ENCODE data around the gene SPSB3.
"Not testable (repeated sequence)": the region's sequence is repeated elsewhere in the genome, so short reads cannot be mapped to it uniquely, and the experiment has no call there.

The SPSB3 gene

GRCh38 chr16:1807626-1808025 is 25.3 kb upstream of the SPSB3 start:
- Histone ChIP-seq H3K23ac (ENCODE audit: low read length) (no peak overlapping the region), H3K79me2 (ENCODE audit: control insufficient read depth, insufficient read depth, low read length, poor library complexity) (no peaks in the 10 kb centered on the region), H2AK5ac (ENCODE audit: low read length) (no peak overlapping the region), H2BK12ac (ENCODE audit: low read length) (no peak overlapping the region), H3K36me3 (ENCODE audit: control insufficient read depth in 1 of 2, insufficient read depth in 2 of 2, low read length in 2 of 2) (peaks cover 22 to 29% of the 10 kb centered on the region in 2 experiments), H3K4me2 (ENCODE audit: low read length) (no peak overlapping the region), H2BK120ac (ENCODE audit: insufficient read depth, low read length, poor library complexity) (no peak overlapping the region), H2AFZ (ENCODE audit: insufficient read depth, low read length, poor library complexity) (no peak overlapping the region), H4K8ac (ENCODE audit: low read depth, low read length) (no peak overlapping the region), H3K27me3 (ENCODE audit: insufficient read depth, low read length) (no peaks in the 10 kb centered on the region), H3K27ac (ENCODE audit: low read depth, low read length) (no peak overlapping the region), H4K12ac (ENCODE audit: low read depth, low read length) (no peak overlapping the region), H3K79me1 (ENCODE audit: low read length) (no peaks in the 10 kb centered on the region), H3K9ac (ENCODE audit: low read length) (no peak overlapping the region), H3K14ac (ENCODE audit: low read length) (no peak overlapping the region), H2BK5ac (ENCODE audit: low read depth, low read length, poor library complexity) (no peak overlapping the region), H3K4ac (ENCODE audit: low read depth, low read length) (no peak overlapping the region), H3K18ac (ENCODE audit: low read length) (no peak overlapping the region), H3K9me3 (ENCODE audit: insufficient read depth, low read depth, low read length) (peaks cover 4% of the 10 kb centered on the region), H3K4me1 (ENCODE audit: control insufficient read depth in 1 of 2, insufficient read depth in 2 of 2, low read length in 2 of 2) (no peaks in the 10 kb centered on the region), H3K4me3 (ENCODE audit: low read depth, low read length) (no peak overlapping the region), H4K91ac (ENCODE audit: low read depth, low read length) (no peak overlapping the region)
- DNase-seq = no peak
- WGBS (ENCODE audit: extremely low coverage, insufficient coverage, insufficient read length) = no CpG with 5 or more reads among the region's 10 CpGs

- Histone ChIP-seq H3K79me1 (ENCODE audit: low read length) (no peaks in the 10 kb centered on the region), H2BK5ac (ENCODE audit: low read depth, low read length, poor library complexity) (no peak overlapping the region), H3K14ac (ENCODE audit: low read length) (no peak overlapping the region), H2BK12ac (ENCODE audit: low read length) (no peak overlapping the region), H4K91ac (ENCODE audit: low read depth, low read length) (no peak overlapping the region), H3K18ac (ENCODE audit: low read length) (no peak overlapping the region), H2BK120ac (ENCODE audit: insufficient read depth, low read length, poor library complexity) (no peak overlapping the region), H3K23ac (ENCODE audit: low read length) (no peak overlapping the region), H3K9me3 (ENCODE audit: insufficient read depth, low read depth, low read length) (peaks cover 11% of the 10 kb centered on the region), H3K27me3 (ENCODE audit: insufficient read depth, low read length) (no peaks in the 10 kb centered on the region), H3K27ac (ENCODE audit: low read depth, low read length) (no peak overlapping the region), H4K8ac (ENCODE audit: low read depth, low read length) (no peak overlapping the region), H3K9ac (ENCODE audit: low read length) (no peak overlapping the region), H3K79me2 (ENCODE audit: control insufficient read depth, insufficient read depth, low read length, poor library complexity) (no peaks in the 10 kb centered on the region), H2AK5ac (ENCODE audit: low read length) (no peak overlapping the region), H3K4me3 (ENCODE audit: low read depth, low read length) (peak overlapping the region; percentile 44), H3K4me1 (ENCODE audit: control insufficient read depth in 1 of 2, insufficient read depth in 2 of 2, low read length in 2 of 2) (no peaks in the 10 kb centered on the region), H3K4ac (ENCODE audit: low read depth, low read length) (no peak overlapping the region), H3K4me2 (ENCODE audit: low read length) (no peak overlapping the region), H2AFZ (ENCODE audit: insufficient read depth, low read length, poor library complexity) (no peak overlapping the region), H4K12ac (ENCODE audit: low read depth, low read length) (no peak overlapping the region), H3K36me3 (ENCODE audit: control insufficient read depth in 1 of 2, insufficient read depth in 2 of 2, low read length in 2 of 2) (peaks cover 0 to 5% of the 10 kb centered on the region in 2 experiments)
- DNase-seq = no peak
- WGBS (ENCODE audit: extremely low coverage, insufficient coverage, insufficient read length) = no CpG with 5 or more reads among the region's 10 CpGs
These were observed 18.3 kb upstream of the SPSB3 start for GRCh38 chr16:1800701-1801100.

- H2AFZ ChIP-seq (ENCODE audit: insufficient read depth, low read length, poor library complexity); H4K8ac ChIP-seq (ENCODE audit: low read depth, low read length); H3K14ac ChIP-seq (ENCODE audit: low read length); H3K36me3 ChIP-seq (ENCODE audit: control insufficient read depth in 1 of 2, insufficient read depth in 2 of 2, low read length in 2 of 2); H4K91ac ChIP-seq (ENCODE audit: low read depth, low read length); H3K23ac ChIP-seq (ENCODE audit: low read length); H2BK5ac ChIP-seq (ENCODE audit: low read depth, low read length, poor library complexity); DNase-seq; H3K4me1 ChIP-seq (ENCODE audit: control insufficient read depth in 1 of 2, insufficient read depth in 2 of 2, low read length in 2 of 2); H2BK12ac ChIP-seq (ENCODE audit: low read length); H2BK120ac ChIP-seq (ENCODE audit: insufficient read depth, low read length, poor library complexity); H3K27ac ChIP-seq (ENCODE audit: low read depth, low read length); H4K12ac ChIP-seq (ENCODE audit: low read depth, low read length); H3K4me3 ChIP-seq (ENCODE audit: low read depth, low read length); H3K79me2 ChIP-seq (ENCODE audit: control insufficient read depth, insufficient read depth, low read length, poor library complexity); H3K4me2 ChIP-seq (ENCODE audit: low read length); H3K27me3 ChIP-seq (ENCODE audit: insufficient read depth, low read length); H3K4ac ChIP-seq (ENCODE audit: low read depth, low read length); H3K79me1 ChIP-seq (ENCODE audit: low read length); H2AK5ac ChIP-seq (ENCODE audit: low read length); H3K9ac ChIP-seq (ENCODE audit: low read length); H3K18ac ChIP-seq (ENCODE audit: low read length): not testable (repeated sequence)
- no CpG with 5 or more reads among the region's 5 CpGs for WGBS (ENCODE audit: extremely low coverage, insufficient coverage, insufficient read length)
- H3K9me3 ChIP-seq (ENCODE audit: insufficient read depth, low read depth, low read length) = peaks cover 11% of the 10 kb centered on the region
These were observed 16.9 kb upstream of the SPSB3 start for GRCh38 chr16:1799263-1799662.

GRCh38 chr16:1794908-1795666 is 12.7 kb upstream of the SPSB3 start:
- H3K79me1 ChIP-seq (ENCODE audit: low read length) = no peaks in the 10 kb centered on the region
- H3K4me2 ChIP-seq (ENCODE audit: low read length) = no peak overlapping the region
- H3K27ac ChIP-seq (ENCODE audit: low read depth, low read length) = no peak overlapping the region
- no peaks in the 10 kb centered on the region for H3K4me1 ChIP-seq (ENCODE audit: control insufficient read depth in 1 of 2, insufficient read depth in 2 of 2, low read length in 2 of 2)
- peaks cover 18 to 23% of the 10 kb centered on the region in 2 experiments for H3K36me3 ChIP-seq (ENCODE audit: control insufficient read depth in 1 of 2, insufficient read depth in 2 of 2, low read length in 2 of 2)
- no peak overlapping the region for H2AFZ ChIP-seq (ENCODE audit: insufficient read depth, low read length, poor library complexity)
- no peak overlapping the region for H2AK5ac ChIP-seq (ENCODE audit: low read length)
- no peak overlapping the region for H2BK12ac ChIP-seq (ENCODE audit: low read length)
- H3K4me3 ChIP-seq (ENCODE audit: low read depth, low read length) = no peak overlapping the region
- H3K23ac ChIP-seq (ENCODE audit: low read length) = no peak overlapping the region
- H3K79me2 ChIP-seq (ENCODE audit: control insufficient read depth, insufficient read depth, low read length, poor library complexity) = no peaks in the 10 kb centered on the region
- no peaks in the 10 kb centered on the region for H3K27me3 ChIP-seq (ENCODE audit: insufficient read depth, low read length)
- no peak overlapping the region for H3K18ac ChIP-seq (ENCODE audit: low read length)
- no CpG with 5 or more reads among the region's 32 CpGs for WGBS (ENCODE audit: extremely low coverage, insufficient coverage, insufficient read length)
- no peak overlapping the region for H2BK120ac ChIP-seq (ENCODE audit: insufficient read depth, low read length, poor library complexity)
- H4K12ac ChIP-seq (ENCODE audit: low read depth, low read length) = no peak overlapping the region
- H4K91ac ChIP-seq (ENCODE audit: low read depth, low read length) = no peak overlapping the region
- peaks cover 9% of the 10 kb centered on the region for H3K9me3 ChIP-seq (ENCODE audit: insufficient read depth, low read depth, low read length)
- H3K14ac ChIP-seq (ENCODE audit: low read length) = no peak overlapping the region
- DNase-seq = no peak
- no peak overlapping the region for H4K8ac ChIP-seq (ENCODE audit: low read depth, low read length)
- H3K9ac ChIP-seq (ENCODE audit: low read length) = no peak overlapping the region
- no peak overlapping the region for H2BK5ac ChIP-seq (ENCODE audit: low read depth, low read length, poor library complexity)
- H3K4ac ChIP-seq (ENCODE audit: low read depth, low read length) = no peak overlapping the region

All from trophoblast cell (in vitro differentiated cells and primary cell).